ENCODE data around the gene PITRM1. TPM values are rescaled to one million over a fixed set of nuclear protein-coding genes. Genes with fewer than 3 reads are reported as not detected.

PITRM1 gene
- total and polyA plus RNA-seq, 7 experiments from 2014 or later: 35.1 to 90.8 (median 71.8) TPM

- no peaks in the 10 kb centered on the region for H3K27me3 ChIP-seq (ENCODE audit: control insufficient read depth in 2 of 2, insufficient read depth in 2 of 2, low read length in 2 of 2)
- POLR2A ChIA-PET: no interaction called here
- DNase-seq (no peak), ATAC-seq (no peak)
- no peaks in the 10 kb centered on the region for H3K9me3 Mint-ChIP-seq
- no peak overlapping the region for H3K27ac ChIP-seq (ENCODE audit: low read depth, low read length)
- no peaks in the 10 kb centered on the region for H3K4me1 ChIP-seq (ENCODE audit: control insufficient read depth in 2 of 2, insufficient read depth in 2 of 2, low read length in 2 of 2)
- H3K4me3 ChIP-seq (ENCODE audit: low read length): no peak overlapping the region
- CTCF ChIA-PET: no interaction called here
- peaks cover 14 to 98% (median 23%) of the 10 kb centered on the region in 3 experiments for H3K36me3 ChIP-seq (ENCODE audit: control insufficient read depth in 2 of 3, insufficient read depth in 3 of 3, low read length in 3 of 3)
- intact Hi-C loops (cut with micrococcal nuclease): no loop called here
- H3K27ac Mint-ChIP-seq: no peak overlapping the region
- H3K9me3 ChIP-seq (ENCODE audit: control insufficient read depth in 2 of 3, low read length in 3 of 3): no peaks in the 10 kb centered on the region
- H3K36me3 Mint-ChIP-seq: peaks cover 9 to 78% (median 26%) of the 10 kb centered on the region in 5 donors
- H3K4me1 Mint-ChIP-seq: peaks cover 0 to under 1% (median 0%) of the 10 kb centered on the region in 7 donors
- H3K4me3 Mint-ChIP-seq: no peak overlapping the region
- H3K27me3 Mint-ChIP-seq: no peaks in the 10 kb centered on the region
Observed at GRCh38 chr10:3147117-3147820, 25.3 kb downstream of the PITRM1 start.

GRCh38 chr10:3146289-3146688 lies 26.3 kb downstream of the PITRM1 start:
- H3K4me1 ChIP-seq (ENCODE audit: control insufficient read depth in 2 of 2, insufficient read depth in 2 of 2, low read length in 2 of 2): no peaks in the 10 kb centered on the region
- POLR2A ChIA-PET: no interaction called here
- Mint-ChIP-seq H3K4me1 (no peaks in the 10 kb centered on the region), H3K36me3 (peaks cover 12 to 81% (median 29%) of the 10 kb centered on the region in 5 donors), H3K27ac (no peak overlapping the region), H3K27me3 (no peaks in the 10 kb centered on the region), H3K4me3 (no peak overlapping the region), H3K9me3 (no peaks in the 10 kb centered on the region)
- ATAC-seq (no peak), DNase-seq (no peak)
- no peaks in the 10 kb centered on the region for H3K27me3 ChIP-seq (ENCODE audit: control insufficient read depth in 2 of 2, insufficient read depth in 2 of 2, low read length in 2 of 2)
- H3K9me3 ChIP-seq (ENCODE audit: control insufficient read depth in 2 of 3, low read length in 3 of 3): no peaks in the 10 kb centered on the region
- intact Hi-C loops (cut with micrococcal nuclease): no loop called here
- peaks cover 17 to 98% (median 26%) of the 10 kb centered on the region in 3 experiments for H3K36me3 ChIP-seq (ENCODE audit: control insufficient read depth in 2 of 3, insufficient read depth in 3 of 3, low read length in 3 of 3)
- no peak overlapping the region for H3K4me3 ChIP-seq (ENCODE audit: low read length)
- no peak overlapping the region for H3K27ac ChIP-seq (ENCODE audit: low read depth, low read length)
- CTCF ChIA-PET: no interaction called here

GRCh38 chr10:3145366-3145765 lies 27.2 kb downstream of the PITRM1 start:
- H3K27ac ChIP-seq (ENCODE audit: low read depth, low read length): no peak overlapping the region
- Mint-ChIP-seq H3K9me3 (no peaks in the 10 kb centered on the region), H3K27ac (no peak overlapping the region), H3K4me1 (no peaks in the 10 kb centered on the region), H3K36me3 (peaks cover 12 to 84% (median 33%) of the 10 kb centered on the region in 5 donors), H3K27me3 (no peaks in the 10 kb centered on the region), H3K4me3 (no peak overlapping the region)
- no peaks in the 10 kb centered on the region for H3K4me1 ChIP-seq (ENCODE audit: control insufficient read depth in 2 of 2, insufficient read depth in 2 of 2, low read length in 2 of 2)
- intact Hi-C loops (cut with micrococcal nuclease): no loop called here
- ChIA-PET POLR2A (no interaction called here), CTCF (no interaction called here)
- no peak for DNase-seq
- H3K27me3 ChIP-seq (ENCODE audit: control insufficient read depth in 2 of 2, insufficient read depth in 2 of 2, low read length in 2 of 2): no peaks in the 10 kb centered on the region
- H3K9me3 ChIP-seq (ENCODE audit: control insufficient read depth in 2 of 3, low read length in 3 of 3): no peaks in the 10 kb centered on the region
- H3K36me3 ChIP-seq (ENCODE audit: control insufficient read depth in 2 of 3, insufficient read depth in 3 of 3, low read length in 3 of 3): peaks cover 18 to 98% (median 20%) of the 10 kb centered on the region in 3 experiments
- H3K4me3 ChIP-seq (ENCODE audit: low read length): no peak overlapping the region
- ATAC-seq: no peak

GRCh38 chr10:3143791-3144434 lies 28.7 kb downstream of the PITRM1 start:
- Histone ChIP-seq H3K4me3 (ENCODE audit: low read length) (no peak overlapping the region), H3K4me1 (ENCODE audit: control insufficient read depth in 2 of 2, insufficient read depth in 2 of 2, low read length in 2 of 2) (no peaks in the 10 kb centered on the region), H3K27ac (ENCODE audit: low read depth, low read length) (no peak overlapping the region), H3K36me3 (ENCODE audit: control insufficient read depth in 2 of 3, insufficient read depth in 3 of 3, low read length in 3 of 3) (peaks cover 16 to 98% (median 25%) of the 10 kb centered on the region in 3 experiments), H3K27me3 (ENCODE audit: control insufficient read depth in 2 of 2, insufficient read depth in 2 of 2, low read length in 2 of 2) (no peaks in the 10 kb centered on the region), H3K9me3 (ENCODE audit: control insufficient read depth in 2 of 3, low read length in 3 of 3) (no peaks in the 10 kb centered on the region)
- ChIA-PET POLR2A (no interaction called here), CTCF (interaction anchor here (0.6 kb wide), 1 partner anchor 21 kb away, joined by 3 read pairs; no protein-coding TSS in a partner anchor)
- H3K4me1 Mint-ChIP-seq: no peaks in the 10 kb centered on the region
- ATAC-seq (no peak), DNase-seq (no peak)
- peaks cover 18 to 86% (median 39%) of the 10 kb centered on the region in 5 donors for H3K36me3 Mint-ChIP-seq
- no peaks in the 10 kb centered on the region for H3K9me3 Mint-ChIP-seq
- H3K4me3 Mint-ChIP-seq: no peak overlapping the region
- no peaks in the 10 kb centered on the region for H3K27me3 Mint-ChIP-seq
- no peak overlapping the region for H3K27ac Mint-ChIP-seq
- intact Hi-C loops (cut with micrococcal nuclease): no loop called here

- no peaks in the 10 kb centered on the region for H3K4me1 Mint-ChIP-seq
Observed at GRCh38 chr10:3143366-3143765, 29.2 kb downstream of the PITRM1 start.

GRCh38 chr10:3142146-3142875 lies 30.3 kb downstream of the PITRM1 start:
- H3K36me3 ChIP-seq (ENCODE audit: control insufficient read depth in 2 of 3, insufficient read depth in 3 of 3, low read length in 3 of 3): peaks cover 17 to 98% (median 25%) of the 10 kb centered on the region in 3 experiments
- no peak overlapping the region for H3K27ac ChIP-seq (ENCODE audit: low read depth, low read length)
- H3K9me3 ChIP-seq (ENCODE audit: control insufficient read depth in 2 of 3, low read length in 3 of 3): no peaks in the 10 kb centered on the region
- no peak overlapping the region for H3K4me3 ChIP-seq (ENCODE audit: low read length)
- CTCF ChIA-PET: no interaction called here
- H3K4me3 Mint-ChIP-seq: no peak overlapping the region
- intact Hi-C loops (cut with micrococcal nuclease): no loop called here
- H3K4me1 Mint-ChIP-seq: no peaks in the 10 kb centered on the region
- POLR2A ChIA-PET: no interaction called here
- peaks cover 18 to 84% (median 41%) of the 10 kb centered on the region in 5 donors for H3K36me3 Mint-ChIP-seq
- H3K27me3 ChIP-seq (ENCODE audit: control insufficient read depth in 2 of 2, insufficient read depth in 2 of 2, low read length in 2 of 2): no peaks in the 10 kb centered on the region
- DNase-seq (no peak), ATAC-seq (no peak)
- H3K27me3 Mint-ChIP-seq: no peaks in the 10 kb centered on the region
- H3K9me3 Mint-ChIP-seq: no peaks in the 10 kb centered on the region
- peak overlapping the region in 2 of 9 donors; percentile 38 to 76 for H3K27ac Mint-ChIP-seq
- no peaks in the 10 kb centered on the region for H3K4me1 ChIP-seq (ENCODE audit: control insufficient read depth in 2 of 2, insufficient read depth in 2 of 2, low read length in 2 of 2)

More at GRCh38 chr10:3143366-3143765, 29.2 kb downstream of the PITRM1 start:
- Mint-ChIP-seq H3K9me3 (no peaks in the 10 kb centered on the region), H3K4me3 (no peak overlapping the region), H3K27ac (no peak overlapping the region), H3K27me3 (no peaks in the 10 kb centered on the region), H3K36me3 (peaks cover 23 to 86% (median 44%) of the 10 kb centered on the region in 5 donors)
- ChIA-PET POLR2A (no interaction called here), CTCF (no interaction called here)
- no peaks in the 10 kb centered on the region for H3K9me3 ChIP-seq (ENCODE audit: control insufficient read depth in 2 of 3, low read length in 3 of 3)
- peaks cover 16 to 98% (median 25%) of the 10 kb centered on the region in 3 experiments for H3K36me3 ChIP-seq (ENCODE audit: control insufficient read depth in 2 of 3, insufficient read depth in 3 of 3, low read length in 3 of 3)
- no peak overlapping the region for H3K27ac ChIP-seq (ENCODE audit: low read depth, low read length)
- H3K4me3 ChIP-seq (ENCODE audit: low read length): no peak overlapping the region
- ATAC-seq (no peak), DNase-seq (no peak)
- intact Hi-C loops (cut with micrococcal nuclease): no loop called here
- no peaks in the 10 kb centered on the region for H3K27me3 ChIP-seq (ENCODE audit: control insufficient read depth in 2 of 2, insufficient read depth in 2 of 2, low read length in 2 of 2)
- H3K4me1 ChIP-seq (ENCODE audit: control insufficient read depth in 2 of 2, insufficient read depth in 2 of 2, low read length in 2 of 2): no peaks in the 10 kb centered on the region
